Liver (tissue), 9 donors: ENCODE results near the gene KRTAP21-3. TPM values are rescaled to one million over a fixed set of nuclear protein-coding genes. Genes with fewer than 3 reads are reported as not detected.

ENCODE experiments used
- DNase-seq: peaks from one replicate; pipeline ENCODE4 v3.0.0-alpha.2; 2017; ENCODE audit warnings: low spot score
- H3K27ac ChIP-seq, 2 donors: one replicate each; pipeline ENCODE4 v1.7.0; 2013; ENCODE audit warnings: inconsistent platforms in 2 of 2, low read length in 2 of 2, control low read depth in 1 of 2, low read depth in 1 of 2, mild to moderate bottlenecking in 1 of 2
- H3K27me3 ChIP-seq, 4 donors: one replicate each; pipeline versions ENCODE4 v1.6.1 to v1.7.0; 2013; ENCODE audit warnings: low read length in 3 of 4, inconsistent platforms in 1 of 4, mild to moderate bottlenecking in 1 of 4, moderate library complexity in 1 of 4; ENCODE audit not compliant: control insufficient read depth in 4 of 4, insufficient read depth in 4 of 4
- H3K36me3 ChIP-seq, 4 donors: one replicate each; pipeline versions ENCODE4 v1.6.1 to v1.7.0; 2013; ENCODE audit warnings: low read length in 3 of 4, mild to moderate bottlenecking in 3 of 4, low read depth in 1 of 4, moderate library complexity in 1 of 4; ENCODE audit not compliant: control insufficient read depth in 4 of 4, insufficient read depth in 3 of 4
- H3K4me1 ChIP-seq, 4 donors: one replicate each; pipeline versions ENCODE4 v1.6.1 to v1.7.0; 2013; ENCODE audit warnings: low read length in 3 of 4, mild to moderate bottlenecking in 3 of 4, moderate library complexity in 1 of 4; ENCODE audit not compliant: control insufficient read depth in 4 of 4, insufficient read depth in 4 of 4
- H3K4me3 ChIP-seq, 3 donors: one replicate each; pipeline versions ENCODE4 v1.6.1 to v1.7.0; 2013; ENCODE audit warnings: low read length in 3 of 3, control low read depth in 1 of 3, low read depth in 1 of 3, mild to moderate bottlenecking in 1 of 3
- H3K9ac ChIP-seq, 2 donors: one replicate each; pipeline ENCODE4 v1.7.0; 2013; ENCODE audit warnings: low read length in 2 of 2, mild to moderate bottlenecking in 2 of 2, moderate library complexity in 2 of 2, control low read depth in 1 of 2, low read depth in 1 of 2
- H3K9me3 ChIP-seq, 4 donors: one replicate each; pipeline versions ENCODE4 v1.6.1 to v1.7.0; 2013; ENCODE audit warnings: low read length in 3 of 4; ENCODE audit not compliant: control insufficient read depth in 4 of 4
- ATF3 ChIP-seq: IDR thresholded peaks from 2 replicates; pipeline ENCODE4 v1.6.1; 2016; ENCODE audit warnings: antibody characterized with exemption
- CTCF ChIP-seq: fragments of 150-350 bp; IDR thresholded peaks from 2 replicates; pipeline ENCODE4 v1.5.1; 2017; ENCODE audit warnings: improper control_type of control experiment, low read depth, low read length; ENCODE audit not compliant: missing input control
- EGR1 ChIP-seq, 2 donors: IDR thresholded peaks; 2 replicates each; pipeline ENCODE4 v1.6.1; 2016 to 2018; ENCODE audit warnings: antibody characterized with exemption in 2 of 2, low read depth in 2 of 2
- FOXA1 ChIP-seq: IDR thresholded peaks from 2 replicates; pipeline ENCODE4 v1.6.1; 2016; ENCODE audit warnings: antibody characterized with exemption
- FOXA2 ChIP-seq: IDR thresholded peaks from 2 replicates; pipeline ENCODE4 v1.6.1; 2016; ENCODE audit warnings: antibody characterized with exemption
- GABPA ChIP-seq, 2 donors: IDR thresholded peaks in 1 of 2; conservative IDR thresholded peaks in 1 of 2; 2 replicates each; pipeline ENCODE4 v1.6.1; 2016; ENCODE audit warnings: antibody characterized with exemption in 2 of 2, mild to moderate bottlenecking in 1 of 2, moderate library complexity in 1 of 2
- HNF4A ChIP-seq, 2 donors: conservative IDR thresholded peaks; 2 replicates each; pipeline ENCODE4 v1.6.1; 2016; ENCODE audit warnings: antibody characterized with exemption in 2 of 2, mild to moderate bottlenecking in 2 of 2
- HNF4G ChIP-seq: IDR thresholded peaks from 2 replicates; pipeline ENCODE4 v1.6.1; 2016; ENCODE audit warnings: antibody characterized with exemption
- JUND ChIP-seq, 2 donors: IDR thresholded peaks; 2 replicates each; pipeline ENCODE4 v1.6.1; 2016; ENCODE audit warnings: antibody characterized with exemption in 2 of 2
- MAX ChIP-seq: IDR thresholded peaks from 2 replicates; pipeline ENCODE4 v1.6.1; 2016; ENCODE audit warnings: antibody characterized with exemption
- NR2F2 ChIP-seq: IDR thresholded peaks from 2 replicates; pipeline ENCODE4 v1.6.1; 2016; ENCODE audit warnings: antibody characterized with exemption
- RAD21 ChIP-seq, 2 donors: IDR thresholded peaks; 2 replicates each; pipeline ENCODE4 v1.6.1; 2016; ENCODE audit warnings: antibody characterized with exemption in 2 of 2, mild to moderate bottlenecking in 2 of 2
- REST ChIP-seq: IDR thresholded peaks from 2 replicates; pipeline ENCODE4 v1.6.1; 2016; ENCODE audit warnings: antibody characterized with exemption, mild to moderate bottlenecking
- RXRA ChIP-seq, 2 donors: IDR thresholded peaks; 2 replicates each; pipeline ENCODE4 v1.6.1; 2017 to 2018; ENCODE audit warnings: antibody characterized with exemption in 2 of 2, mild to moderate bottlenecking in 1 of 2
- SP1 ChIP-seq: IDR thresholded peaks from 2 replicates; pipeline ENCODE4 v1.6.1; 2018; ENCODE audit warnings: antibody characterized with exemption, mild to moderate bottlenecking
- TAF1 ChIP-seq: conservative IDR thresholded peaks from 2 replicates; pipeline ENCODE4 v1.6.1; 2016; ENCODE audit warnings: antibody characterized with exemption, mild to moderate bottlenecking
- YY1 ChIP-seq: IDR thresholded peaks from 2 replicates; pipeline ENCODE4 v1.6.1; 2016; ENCODE audit warnings: antibody characterized with exemption, mild to moderate bottlenecking
- ZBTB33 ChIP-seq: IDR thresholded peaks from 2 replicates; pipeline ENCODE4 v1.6.1; 2016; ENCODE audit warnings: antibody characterized with exemption
- WGBS: extraction: QIAGEN DNeasy Blood & Tissue Kit; methylation state at CpG from one replicate; pipeline ENCODE4 v1.1.7; 2013; 5-methylcytosine and 5-hydroxymethylcytosine counted together
- polyA plus RNA-seq, 2 donors: library from polyadenylated mRNA; stranded (reverse) in 1 of 2; unstranded in 1 of 2; fragments of 200-250 nt in 1 of 2; fragments of >200 nt in 1 of 2; fragmentation: Nextera tagmentation in 1 of 2; extraction: Ambion mirVana in 1 of 2; gene quantifications; one replicate each; pipeline versions ENCODE4 v1.2.1 to v1.2.3, GENCODE V29; 2013 to 2015
- total RNA-seq, 2 donors: library from RNA; depleted of rRNA; stranded (reverse); fragments of >200 nt; gene quantifications; one replicate each; pipeline ENCODE4 v1.2.3, GENCODE V29; 2014
- donor health status: healthy.
- donor health status: healthy.
- donor health status: healthy.
- donor health status: healthy.
- donor health status: healthy.

KRTAP21-3 gene
- total and polyA plus RNA-seq, 4 donors = not detected

- no peak overlapping the region for H3K27ac ChIP-seq
- H3K27me3 ChIP-seq = no peaks in the 10 kb centered on the region
- 47% methylated on average over 1 of the region's 1 CpG for WGBS
- H3K4me1 ChIP-seq = no peaks in the 10 kb centered on the region
- no peaks in the 10 kb centered on the region for H3K36me3 ChIP-seq
- H3K4me3 ChIP-seq = no peak overlapping the region
- H3K9me3 ChIP-seq = no peaks in the 10 kb centered on the region
- H3K9ac ChIP-seq = no peak overlapping the region
- TF ChIP-seq SP1 = no peak
- no peak for TF ChIP-seq NR2F2
- no peak for TF ChIP-seq RXRA (IDR thresholded peaks at IDR 0.05)
- TF ChIP-seq FOXA2 = no peak
- no peak for TF ChIP-seq REST
- no peak for DNase-seq
Measured at GRCh38 chr21:30680586-30680985, 38.0 kb downstream of the KRTAP21-3 start.

- no peaks in the 10 kb centered on the region for H3K4me1 ChIP-seq
- no peak overlapping the region for H3K4me3 ChIP-seq
- H3K9me3 ChIP-seq = no peaks in the 10 kb centered on the region
- no peaks in the 10 kb centered on the region for H3K36me3 ChIP-seq
- TF ChIP-seq CTCF = no peak
- no peak for TF ChIP-seq TAF1
- TF ChIP-seq HNF4G = no peak
- no peak for TF ChIP-seq GABPA (IDR thresholded peaks at IDR 0.05 in 1 of 2, conservative IDR thresholded peaks at IDR 0.05 in 1 of 2)
- TF ChIP-seq JUND (IDR thresholded peaks at IDR 0.05) = no peak
- no peak for TF ChIP-seq FOXA1
- TF ChIP-seq ZBTB33 = no peak
- no peak for TF ChIP-seq REST
- no peak for TF ChIP-seq YY1
- no peak for TF ChIP-seq SP1
- no peak for TF ChIP-seq MAX
- no peak for TF ChIP-seq RXRA (IDR thresholded peaks at IDR 0.05)
- TF ChIP-seq HNF4A (conservative IDR thresholded peaks at IDR 0.05) = no peak
- no peak for TF ChIP-seq EGR1 (IDR thresholded peaks at IDR 0.05; ENCODE audit: low read depth in 2 of 2)
- TF ChIP-seq RAD21 (IDR thresholded peaks at IDR 0.05) = no peak
- TF ChIP-seq FOXA2 = no peak
- no peak for TF ChIP-seq ATF3
- no peak for TF ChIP-seq NR2F2
- H3K9ac ChIP-seq = no peak overlapping the region
- DNase-seq = no peak
- no peak overlapping the region for H3K27ac ChIP-seq
- H3K27me3 ChIP-seq = no peaks in the 10 kb centered on the region
Measured at GRCh38 chr21:30676737-30677136, 41.8 kb downstream of the KRTAP21-3 start.
